ENCODE measurements around the gene ARL13A.

GRCh38 chrX:100976211-100976610 is 6.7 kb downstream of the ARL13A start:
- TF ChIP-seq CTCF (conservative IDR thresholded peaks at IDR 0.05): no peak
- TF ChIP-seq EZH2 (IDR thresholded peaks at IDR 0.05; ENCODE audit: low read depth): no peak

All from PC-9 (cell line).